Measurements from ENCODE around the gene LRP11.

Gene LRP11

DNA sequence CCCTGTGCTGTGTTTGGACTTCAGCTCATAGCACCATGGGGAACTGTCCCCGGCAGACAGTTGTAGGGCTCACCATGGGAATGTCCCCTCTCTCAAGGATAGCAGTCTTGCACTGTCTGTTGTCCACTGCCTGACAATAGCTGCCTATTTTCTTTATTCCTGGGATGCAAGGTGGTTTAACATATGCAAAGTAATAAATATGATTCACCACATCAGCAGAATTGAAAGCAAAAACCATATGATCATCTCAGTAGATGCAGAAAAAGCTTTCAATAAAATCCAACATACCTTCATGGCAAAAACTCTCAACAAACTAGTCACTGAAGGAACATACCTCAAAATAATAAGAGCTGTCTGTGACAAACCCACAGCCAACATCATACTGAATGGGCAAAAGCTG lies 13.5 kb upstream of the LRP11 start (continued):
- no peak for TF ChIP-seq ZNF423 (tag by site-specific recombination; IDR thresholded peaks at IDR 0.05)
- TF ChIP-seq, protein P1, sequence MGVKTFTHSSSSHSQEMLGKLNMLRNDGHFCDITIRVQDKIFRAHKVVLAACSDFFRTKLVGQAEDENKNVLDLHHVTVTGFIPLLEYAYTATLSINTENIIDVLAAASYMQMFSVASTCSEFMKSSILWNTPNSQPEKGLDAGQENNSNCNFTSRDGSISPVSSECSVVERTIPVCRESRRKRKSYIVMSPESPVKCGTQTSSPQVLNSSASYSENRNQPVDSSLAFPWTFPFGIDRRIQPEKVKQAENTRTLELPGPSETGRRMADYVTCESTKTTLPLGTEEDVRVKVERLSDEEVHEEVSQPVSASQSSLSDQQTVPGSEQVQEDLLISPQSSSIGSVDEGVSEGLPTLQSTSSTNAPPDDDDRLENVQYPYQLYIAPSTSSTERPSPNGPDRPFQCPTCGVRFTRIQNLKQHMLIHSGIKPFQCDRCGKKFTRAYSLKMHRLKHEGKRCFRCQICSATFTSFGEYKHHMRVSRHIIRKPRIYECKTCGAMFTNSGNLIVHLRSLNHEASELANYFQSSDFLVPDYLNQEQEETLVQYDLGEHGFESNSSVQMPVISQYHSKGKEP (tag by site-specific recombination; IDR thresholded peaks at IDR 0.05): no peak
- no peak for TF ChIP-seq RBAK (tag by site-specific recombination; IDR thresholded peaks at IDR 0.05)
- TF ChIP-seq PRDM1 (tag by site-specific recombination; IDR thresholded peaks at IDR 0.05): no peak
- TF ChIP-seq ZNF112 (tag by site-specific recombination; IDR thresholded peaks at IDR 0.05): no peak
- TF ChIP-seq ZBTB7A (tag by site-specific recombination; IDR thresholded peaks at IDR 0.05; ENCODE audit: low read depth): no peak

DNA sequence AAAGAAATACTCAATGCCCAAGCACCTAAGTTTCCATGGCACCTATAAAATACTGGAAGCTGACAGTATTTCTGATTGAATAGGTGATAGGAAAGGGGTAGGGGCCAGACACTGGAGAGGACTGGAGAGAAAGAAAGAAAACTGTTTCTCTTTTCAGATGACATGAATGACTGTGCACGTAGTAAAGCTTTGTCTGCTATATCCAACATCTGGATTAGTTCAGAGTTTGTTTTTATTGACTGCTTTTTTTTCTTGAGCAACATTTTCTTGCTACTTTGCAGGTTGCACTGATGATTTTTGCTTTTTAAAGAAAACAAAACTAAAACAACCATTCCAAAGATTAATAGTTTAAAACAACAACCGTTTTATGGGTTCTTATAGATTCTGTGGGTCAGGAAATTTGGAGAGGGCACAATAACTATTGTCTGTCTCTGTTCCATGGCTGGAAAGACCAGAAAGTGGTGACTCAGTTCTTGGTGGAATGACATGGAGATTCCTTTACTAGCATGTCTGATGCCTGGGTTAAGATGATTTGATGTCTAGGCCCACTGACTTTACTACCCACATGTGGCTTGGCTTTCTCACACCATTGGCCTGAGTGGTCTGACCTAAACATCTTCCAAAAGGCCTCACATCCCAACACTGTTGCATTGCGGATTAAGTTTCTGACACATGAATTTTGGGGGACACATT lies 12.2 kb upstream of the LRP11 start:
- no peaks in the 10 kb centered on the region for H3K36me3 ChIP-seq (ENCODE audit: control insufficient read depth in 2 of 2, insufficient read depth in 1 of 2, low read length in 2 of 2)
- no peak for TF ChIP-seq ZNF610 (tag by site-specific recombination; IDR thresholded peaks at IDR 0.05; ENCODE audit: borderline replicate concordance)
- TF ChIP-seq ZNF521 (tag by site-specific recombination; IDR thresholded peaks at IDR 0.05): no peak
- no peak for TF ChIP-seq ZNF221 (tag by site-specific recombination; IDR thresholded peaks at IDR 0.05; ENCODE audit: borderline replicate concordance)
- TF ChIP-seq ZNF660 (tag by site-specific recombination; IDR thresholded peaks at IDR 0.05): no peak
- no peak for TF ChIP-seq ZNF184 (tag by site-specific recombination; IDR thresholded peaks at IDR 0.05)
- TF ChIP-seq, protein P2, sequence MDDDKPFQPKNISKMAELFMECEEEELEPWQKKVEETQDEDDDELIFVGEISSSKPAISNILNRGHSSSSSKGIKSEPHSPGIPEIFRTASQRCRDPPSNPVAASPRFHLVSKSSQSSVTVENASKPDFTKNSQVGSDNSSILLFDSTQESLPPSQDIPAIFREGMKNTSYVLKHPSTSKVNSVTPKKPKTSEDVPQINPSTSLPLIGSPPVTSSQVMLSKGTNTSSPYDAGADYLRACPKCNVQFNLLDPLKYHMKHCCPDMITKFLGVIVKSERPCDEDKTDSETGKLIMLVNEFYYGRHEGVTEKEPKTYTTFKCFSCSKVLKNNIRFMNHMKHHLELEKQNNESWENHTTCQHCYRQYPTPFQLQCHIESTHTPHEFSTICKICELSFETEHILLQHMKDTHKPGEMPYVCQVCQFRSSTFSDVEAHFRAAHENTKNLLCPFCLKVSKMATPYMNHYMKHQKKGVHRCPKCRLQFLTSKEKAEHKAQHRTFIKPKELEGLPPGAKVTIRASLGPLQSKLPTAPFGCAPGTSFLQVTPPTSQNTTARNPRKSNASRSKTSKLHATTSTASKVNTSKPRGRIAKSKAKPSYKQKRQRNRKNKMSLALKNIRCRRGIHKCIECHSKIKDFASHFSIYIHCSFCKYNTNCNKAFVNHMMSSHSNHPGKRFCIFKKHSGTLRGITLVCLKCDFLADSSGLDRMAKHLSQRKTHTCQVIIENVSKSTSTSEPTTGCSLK (tag by site-specific recombination; IDR thresholded peaks at IDR 0.05): no peak
- TF ChIP-seq ZNF837 (tag by site-specific recombination; IDR thresholded peaks at IDR 0.05): no peak
- TF ChIP-seq, protein P3, sequence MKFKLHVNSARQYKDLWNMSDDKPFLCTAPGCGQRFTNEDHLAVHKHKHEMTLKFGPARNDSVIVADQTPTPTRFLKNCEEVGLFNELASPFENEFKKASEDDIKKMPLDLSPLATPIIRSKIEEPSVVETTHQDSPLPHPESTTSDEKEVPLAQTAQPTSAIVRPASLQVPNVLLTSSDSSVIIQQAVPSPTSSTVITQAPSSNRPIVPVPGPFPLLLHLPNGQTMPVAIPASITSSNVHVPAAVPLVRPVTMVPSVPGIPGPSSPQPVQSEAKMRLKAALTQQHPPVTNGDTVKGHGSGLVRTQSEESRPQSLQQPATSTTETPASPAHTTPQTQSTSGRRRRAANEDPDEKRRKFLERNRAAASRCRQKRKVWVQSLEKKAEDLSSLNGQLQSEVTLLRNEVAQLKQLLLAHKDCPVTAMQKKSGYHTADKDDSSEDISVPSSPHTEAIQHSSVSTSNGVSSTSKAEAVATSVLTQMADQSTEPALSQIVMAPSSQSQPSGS (tag by site-specific recombination; IDR thresholded peaks at IDR 0.05; ENCODE audit: low read depth): no peak
- TF ChIP-seq, protein P4, sequence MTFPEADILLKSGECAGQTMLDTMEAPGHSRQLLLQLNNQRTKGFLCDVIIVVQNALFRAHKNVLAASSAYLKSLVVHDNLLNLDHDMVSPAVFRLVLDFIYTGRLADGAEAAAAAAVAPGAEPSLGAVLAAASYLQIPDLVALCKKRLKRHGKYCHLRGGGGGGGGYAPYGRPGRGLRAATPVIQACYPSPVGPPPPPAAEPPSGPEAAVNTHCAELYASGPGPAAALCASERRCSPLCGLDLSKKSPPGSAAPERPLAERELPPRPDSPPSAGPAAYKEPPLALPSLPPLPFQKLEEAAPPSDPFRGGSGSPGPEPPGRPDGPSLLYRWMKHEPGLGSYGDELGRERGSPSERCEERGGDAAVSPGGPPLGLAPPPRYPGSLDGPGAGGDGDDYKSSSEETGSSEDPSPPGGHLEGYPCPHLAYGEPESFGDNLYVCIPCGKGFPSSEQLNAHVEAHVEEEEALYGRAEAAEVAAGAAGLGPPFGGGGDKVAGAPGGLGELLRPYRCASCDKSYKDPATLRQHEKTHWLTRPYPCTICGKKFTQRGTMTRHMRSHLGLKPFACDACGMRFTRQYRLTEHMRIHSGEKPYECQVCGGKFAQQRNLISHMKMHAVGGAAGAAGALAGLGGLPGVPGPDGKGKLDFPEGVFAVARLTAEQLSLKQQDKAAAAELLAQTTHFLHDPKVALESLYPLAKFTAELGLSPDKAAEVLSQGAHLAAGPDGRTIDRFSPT (tag by site-specific recombination; IDR thresholded peaks at IDR 0.05): no peak
- TF ChIP-seq RBAK (tag by site-specific recombination; IDR thresholded peaks at IDR 0.05): no peak
- TF ChIP-seq ZNF350 (tag by site-specific recombination; IDR thresholded peaks at IDR 0.05): no peak
- TF ChIP-seq, protein P5, sequence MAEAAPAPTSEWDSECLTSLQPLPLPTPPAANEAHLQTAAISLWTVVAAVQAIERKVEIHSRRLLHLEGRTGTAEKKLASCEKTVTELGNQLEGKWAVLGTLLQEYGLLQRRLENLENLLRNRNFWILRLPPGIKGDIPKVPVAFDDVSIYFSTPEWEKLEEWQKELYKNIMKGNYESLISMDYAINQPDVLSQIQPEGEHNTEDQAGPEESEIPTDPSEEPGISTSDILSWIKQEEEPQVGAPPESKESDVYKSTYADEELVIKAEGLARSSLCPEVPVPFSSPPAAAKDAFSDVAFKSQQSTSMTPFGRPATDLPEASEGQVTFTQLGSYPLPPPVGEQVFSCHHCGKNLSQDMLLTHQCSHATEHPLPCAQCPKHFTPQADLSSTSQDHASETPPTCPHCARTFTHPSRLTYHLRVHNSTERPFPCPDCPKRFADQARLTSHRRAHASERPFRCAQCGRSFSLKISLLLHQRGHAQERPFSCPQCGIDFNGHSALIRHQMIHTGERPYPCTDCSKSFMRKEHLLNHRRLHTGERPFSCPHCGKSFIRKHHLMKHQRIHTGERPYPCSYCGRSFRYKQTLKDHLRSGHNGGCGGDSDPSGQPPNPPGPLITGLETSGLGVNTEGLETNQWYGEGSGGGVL (tag by site-specific recombination; IDR thresholded peaks at IDR 0.05): no peak
- TF ChIP-seq, protein P6, sequence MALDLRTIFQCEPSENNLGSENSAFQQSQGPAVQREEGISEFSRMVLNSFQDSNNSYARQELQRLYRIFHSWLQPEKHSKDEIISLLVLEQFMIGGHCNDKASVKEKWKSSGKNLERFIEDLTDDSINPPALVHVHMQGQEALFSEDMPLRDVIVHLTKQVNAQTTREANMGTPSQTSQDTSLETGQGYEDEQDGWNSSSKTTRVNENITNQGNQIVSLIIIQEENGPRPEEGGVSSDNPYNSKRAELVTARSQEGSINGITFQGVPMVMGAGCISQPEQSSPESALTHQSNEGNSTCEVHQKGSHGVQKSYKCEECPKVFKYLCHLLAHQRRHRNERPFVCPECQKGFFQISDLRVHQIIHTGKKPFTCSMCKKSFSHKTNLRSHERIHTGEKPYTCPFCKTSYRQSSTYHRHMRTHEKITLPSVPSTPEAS (tag by site-specific recombination; IDR thresholded peaks at IDR 0.05): no peak
- no peaks in the 10 kb centered on the region for H3K4me1 ChIP-seq (ENCODE audit: control insufficient read depth, insufficient read depth, low read length)
- POLR2A ChIA-PET: no interaction called here
- H3K9me3 ChIP-seq (ENCODE audit: control insufficient read depth, insufficient read depth, low read depth, low read length): no peaks in the 10 kb centered on the region
- CTCF ChIA-PET: interaction anchor here (0.7 kb wide), 1 partner anchor 10 kb away, joined by 4 read pairs; no protein-coding TSS in a partner anchor
- H3K27ac ChIP-seq (ENCODE audit: extremely low read depth, low read depth, low read length): no peak overlapping the region
- H3K4me3 ChIP-seq (ENCODE audit: low read depth, low read length): no peak overlapping the region

All from HEK293 (cell line).